ENCODE data around the gene RC3H2.
A peak's percentile ranks its signal among the peaks of the same experiment; 100 is the strongest.
"Not testable (repeated sequence)": the region's sequence is repeated elsewhere in the genome, so short reads cannot be mapped to it uniquely, and the experiment has no call there.

RC3H2 gene

DNA sequence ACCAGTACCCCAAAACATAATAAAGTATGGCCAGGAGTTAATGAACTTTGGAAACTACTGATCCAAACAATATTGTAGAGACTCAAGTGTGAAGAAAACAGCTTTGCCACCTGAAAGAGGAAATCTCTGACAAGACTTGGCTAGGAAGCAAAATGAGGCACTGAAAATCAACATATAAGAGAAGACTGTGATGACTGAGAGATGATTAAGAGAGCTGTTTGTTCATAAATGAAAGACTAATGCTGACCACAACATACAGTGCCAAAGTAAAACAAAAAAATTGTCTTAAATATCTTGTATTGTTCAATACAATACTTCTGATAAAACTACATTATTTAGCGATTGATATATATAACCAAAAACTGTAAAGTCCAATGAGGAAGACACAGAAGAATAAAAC lies 7.2 kb downstream of the RC3H2 start:
- no peak overlapping the region for H3K4me3 ChIP-seq (ENCODE audit: low read depth in 1 of 2, low read length in 1 of 2)
- TF ChIP-seq CTCF (IDR thresholded peaks at IDR 0.05), result no peak
- H3K27ac ChIP-seq, result no peak overlapping the region
- H3K4me1 ChIP-seq (ENCODE audit: control insufficient read depth in 1 of 2, insufficient read depth in 1 of 2, low read depth in 1 of 2, low read length in 1 of 2), result peaks cover 6 to 9% of the 10 kb centered on the region in 2 experiments
- peaks cover 37% of the 10 kb centered on the region for H3K36me3 ChIP-seq
- H3K27me3 ChIP-seq, result no peaks in the 10 kb centered on the region
- no peaks in the 10 kb centered on the region for H3K9me3 ChIP-seq

- TF ChIP-seq CTCF (IDR thresholded peaks at IDR 0.05), result no peak
- H3K4me3 ChIP-seq (ENCODE audit: low read depth in 1 of 2, low read length in 1 of 2), result no peak overlapping the region
- H3K4me1 ChIP-seq (ENCODE audit: control insufficient read depth in 1 of 2, insufficient read depth in 1 of 2, low read depth in 1 of 2, low read length in 1 of 2), result no peaks in the 10 kb centered on the region
- no peaks in the 10 kb centered on the region for H3K27me3 ChIP-seq
- no peaks in the 10 kb centered on the region for H3K9me3 ChIP-seq
- H3K36me3 ChIP-seq, result peaks cover 86% of the 10 kb centered on the region
- H3K27ac ChIP-seq, result no peak overlapping the region
These were observed 16.7 kb downstream of the RC3H2 start for GRCh38 chr9:122888480-122888879.

DNA sequence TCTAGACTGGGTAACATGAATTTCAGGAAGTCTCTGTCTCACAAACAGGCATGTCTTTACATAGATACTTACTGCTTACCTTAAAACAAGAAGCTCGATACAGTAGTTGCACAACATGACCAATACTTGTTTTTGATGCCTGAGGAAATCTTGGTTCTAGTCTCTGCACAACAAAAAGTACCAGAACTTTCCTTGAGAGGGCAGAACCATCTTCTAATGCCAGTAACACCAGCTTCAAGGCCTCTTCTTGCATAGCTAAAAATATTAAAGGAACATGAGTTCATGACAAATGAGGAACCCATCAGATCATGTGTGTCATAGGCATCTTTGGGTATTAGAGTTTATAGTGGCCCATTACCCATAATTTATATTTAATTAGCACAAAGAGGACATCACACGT lies 22.0 kb downstream of the RC3H2 start:
- Histone ChIP-seq H3K27me3 (no peaks in the 10 kb centered on the region), H3K27ac (peak overlapping the region; percentile 27), H3K36me3 (peaks cover 92% of the 10 kb centered on the region), H3K9me3 (no peaks in the 10 kb centered on the region), H3K4me3 (ENCODE audit: low read depth in 1 of 2, low read length in 1 of 2) (no peak overlapping the region), H3K4me1 (ENCODE audit: control insufficient read depth in 1 of 2, insufficient read depth in 1 of 2, low read depth in 1 of 2, low read length in 1 of 2) (no peaks in the 10 kb centered on the region)
- TF ChIP-seq CTCF (IDR thresholded peaks at IDR 0.05), result no peak

DNA sequence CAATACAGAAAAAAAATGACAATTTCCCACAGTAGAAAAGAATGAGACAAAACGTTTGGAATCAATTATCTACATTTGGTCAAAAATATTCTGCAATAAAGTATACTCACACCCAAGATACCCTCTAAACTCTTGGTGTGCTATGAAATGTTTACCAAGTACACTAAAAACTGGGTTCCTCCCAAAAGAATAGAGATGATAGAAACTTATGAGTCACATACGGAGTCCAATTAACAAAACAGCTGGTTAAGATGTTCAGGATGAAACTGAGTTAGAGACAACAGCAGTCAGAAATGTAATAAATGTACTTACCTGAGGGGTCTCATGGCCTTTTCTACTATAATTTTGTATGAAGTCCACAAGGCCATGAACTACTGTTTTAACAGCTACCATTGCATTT lies 25.7 kb downstream of the RC3H2 start:
- Histone ChIP-seq H3K36me3 (peaks cover 98% of the 10 kb centered on the region), H3K4me1 (ENCODE audit: control insufficient read depth in 1 of 2, insufficient read depth in 1 of 2, low read depth in 1 of 2, low read length in 1 of 2) (no peaks in the 10 kb centered on the region), H3K27ac (no peak overlapping the region), H3K4me3 (ENCODE audit: low read depth in 1 of 2, low read length in 1 of 2) (no peak overlapping the region), H3K9me3 (no peaks in the 10 kb centered on the region), H3K27me3 (no peaks in the 10 kb centered on the region)
- no peak for TF ChIP-seq CTCF (IDR thresholded peaks at IDR 0.05)

- Histone ChIP-seq H3K36me3 (peaks cover 90% of the 10 kb centered on the region), H3K27ac (no peak overlapping the region)
- TF ChIP-seq CTCF (IDR thresholded peaks at IDR 0.05), result no peak
These were observed 29.6 kb downstream of the RC3H2 start for GRCh38 chr9:122875523-122875922.

DNA sequence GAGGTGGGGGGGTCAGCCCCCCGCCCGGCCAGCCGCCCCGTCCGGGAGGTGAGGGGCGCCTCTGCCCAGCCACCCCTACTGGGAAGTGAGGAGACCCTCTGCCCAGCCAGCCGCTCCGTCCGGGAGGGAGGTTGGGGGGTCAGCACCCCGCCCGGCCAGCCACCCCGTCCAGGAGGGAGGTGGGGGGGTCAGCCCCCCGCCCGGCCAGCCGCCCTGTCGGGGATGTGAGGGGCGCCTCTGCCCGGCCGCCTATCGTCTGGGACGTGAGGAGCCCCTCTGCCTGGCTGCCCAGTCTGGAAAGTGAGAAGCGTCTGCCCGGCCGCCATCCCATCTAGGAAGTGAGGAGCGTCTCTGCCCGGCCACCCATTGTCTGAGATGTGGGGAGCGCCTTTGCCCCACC lies 37.9 kb downstream of the RC3H2 start:
- H3K27ac ChIP-seq; H3K4me3 ChIP-seq (ENCODE audit: low read depth in 1 of 2, low read length in 1 of 2); H3K27me3 ChIP-seq; H3K9me3 ChIP-seq; H3K4me1 ChIP-seq (ENCODE audit: control insufficient read depth in 1 of 2, insufficient read depth in 1 of 2, low read depth in 1 of 2, low read length in 1 of 2): not testable (repeated sequence)
- H3K36me3 ChIP-seq, result peaks cover 46% of the 10 kb centered on the region

More at GRCh38 chr9:122875523-122875922, 29.6 kb downstream of the RC3H2 start:
- Histone ChIP-seq H3K27me3 (no peaks in the 10 kb centered on the region), H3K9me3 (no peaks in the 10 kb centered on the region), H3K4me1 (ENCODE audit: control insufficient read depth in 1 of 2, insufficient read depth in 1 of 2, low read depth in 1 of 2, low read length in 1 of 2) (no peaks in the 10 kb centered on the region), H3K4me3 (ENCODE audit: low read depth in 1 of 2, low read length in 1 of 2) (no peak overlapping the region)

All from neutrophil (primary cell).